MM.1S (cell line): ENCODE results near the gene STMP1.

Experiments
- CTCF ChIP-seq: fragments of 300-600 bp; sonication (generic); IDR thresholded peaks from 2 replicates; pipeline ENCODE4 v1.5.1; 2016; ENCODE audit warnings: antibody characterized with exemption, low read length, mixed read lengths
- EZH2 ChIP-seq: fragments of 300-600 bp; sonication (generic); optimal IDR thresholded peaks from 2 replicates; pipeline ENCODE3; 2017; ENCODE audit warnings: low read depth, mild to moderate bottlenecking, antibody characterized with exemption, low read length, mixed read lengths

- TF ChIP-seq CTCF = no peak
- TF ChIP-seq EZH2 = no peak
Measured at GRCh38 chr7:135666156-135666555, 3.8 kb downstream of the STMP1 start.
